GM12878 (cell line): Measurements from ENCODE around the gene SNX32. TPM values are rescaled to one million over a fixed set of nuclear protein-coding genes. Genes with fewer than 3 reads are reported as not detected.

ENCODE experiments used
- ATAC-seq: fragments of 200-7000 bp; cut with Tn5 transposase; 3 replicates; pipeline ENCODE4 v1.9.1; 2020; ENCODE audit warnings: mild to moderate bottlenecking, moderate library complexity
- BruUV-seq: library from RNA; stranded (reverse); fragments of 400-500 nt; replicated peaks from 2 replicates; lab custom pipeline; 2021; lab: Mats Ljungman, UMichigan
- CTCF ChIA-PET: fragments of 300-600 bp; sonication (Branson Sonifier 250); formaldehyde crosslinking; extraction: SDS; loops from one replicate; lab custom pipeline; 2021; ENCODE audit warnings: inconsistent platforms; lab: Yijun Ruan, JAX
- POLR2A ChIA-PET: fragments of 350-600 bp; formaldehyde crosslinking; extraction: SDS; loops from one replicate; lab custom pipeline; 2021; ENCODE audit warnings: inconsistent platforms; lab: Charles Lee
- RAD21 ChIA-PET: fragments of 300-600 bp; sonication (Branson Sonifier 250); formaldehyde crosslinking; loops from one replicate; lab custom pipeline; 2023; ENCODE audit warnings: antibody characterized with exemption; ENCODE audit not compliant: unreplicated experiment; lab: Charles Lee
- SMC1A ChIA-PET: fragments of 300-600 bp; sonication (Branson Sonifier 250); formaldehyde crosslinking; loops from one replicate; lab custom pipeline; 2023; ENCODE audit not compliant: unreplicated experiment, uncharacterized antibody; lab: Charles Lee
- DNase-seq: peaks from one replicate; pipeline ENCODE4 v3.0.0-alpha.2; 2011; ENCODE audit warnings: low read depth, low spot score
- FAIRE-seq: peaks from 3 replicates; lab custom pipeline; 2011; peaks lifted over from hg19 to GRCh38; lab: Jason Lieb, UNC
- H2AFZ ChIP-seq: 2 replicates; pipeline ENCODE4 v1.6.0; 2011; ENCODE audit warnings: low read depth, low read length, control low read depth; ENCODE audit not compliant: control insufficient read depth
- H3K27ac ChIP-seq: 2 replicates; pipeline ENCODE4 v1.5.1; 2011; ENCODE audit warnings: control low read depth; ENCODE audit not compliant: control insufficient read depth, insufficient read depth
- H3K27me3 ChIP-seq, 2 experiments: replicated peaks in 1 of 2; 2 replicates each; pipeline versions ENCODE4 v1.6.0 to v1.6.1; 2011; ENCODE audit warnings: low read length in 1 of 2; ENCODE audit not compliant: control insufficient read depth in 2 of 2, insufficient read depth in 2 of 2
- H3K36me3 ChIP-seq, 2 experiments: 2 replicates each; pipeline ENCODE4 v1.5.1; 2011; ENCODE audit warnings: low read length in 1 of 2; ENCODE audit not compliant: control insufficient read depth in 2 of 2, insufficient read depth in 2 of 2
- H3K4me1 ChIP-seq: 2 replicates; pipeline ENCODE4 v1.6.1; 2011; ENCODE audit warnings: mild to moderate bottlenecking, low read length, moderate library complexity, mixed read lengths; ENCODE audit not compliant: control insufficient read depth, insufficient read depth
- H3K4me2 ChIP-seq: 2 replicates; pipeline ENCODE4 v1.6.0; 2011; ENCODE audit warnings: control low read depth; ENCODE audit not compliant: control insufficient read depth, insufficient read depth
- H3K4me3 ChIP-seq: fragments of 200-600 bp; sonication (generic); 2 replicates; pipeline ENCODE4 v1.5.1; 2016
- H3K79me2 ChIP-seq: 2 replicates; pipeline ENCODE4 v1.6.0; 2011; ENCODE audit warnings: low read length; ENCODE audit not compliant: control insufficient read depth, insufficient read depth
- H3K9ac ChIP-seq: 2 replicates; pipeline ENCODE4 v1.8.0; 2011; ENCODE audit warnings: low read length, control low read depth, mixed read lengths; ENCODE audit not compliant: control insufficient read depth, insufficient read depth
- H3K9me3 ChIP-seq: replicated peaks from 3 replicates; pipeline ENCODE4 v1.5.1; 2011; ENCODE audit warnings: mild to moderate bottlenecking, low read length; ENCODE audit not compliant: control insufficient read depth, insufficient read depth
- H4K20me1 ChIP-seq: 2 replicates; pipeline ENCODE4 v1.6.0; 2011; ENCODE audit not compliant: control insufficient read depth, insufficient read depth
- CHD1 ChIP-seq: IDR thresholded peaks from 2 replicates; pipeline ENCODE4 v1.6.1; 2012; ENCODE audit warnings: low read depth, low read length, improper control_type of control experiment
- HCFC1 ChIP-seq: fragments of 150-350 bp; IDR thresholded peaks from 2 replicates; pipeline ENCODE4 v1.6.1; 2014; ENCODE audit warnings: low read length
- SPI1 ChIP-seq: IDR thresholded peaks from 2 replicates; pipeline ENCODE4 v1.6.1; 2011; ENCODE audit warnings: low read depth, mild to moderate bottlenecking, low read length, moderate library complexity, borderline replicate concordance; ENCODE audit not compliant: insufficient read depth
- WGBS: methylation state at CpG from one replicate; pipeline ENCODE4 v1.1.6; 2016; ENCODE audit warnings: low lambda C conversion rate; ENCODE audit not compliant: insufficient replicate concordance, insufficient coverage; ENCODE audit errors: missing lambda C conversion rate; 5-methylcytosine and 5-hydroxymethylcytosine counted together
- in situ Hi-C: fragments of 300-500 bp; cut with MboI; formaldehyde crosslinking; loops from 9 replicates; pipeline ENCODE4 v1.14.3; 2018; ENCODE audit warnings: mixed read lengths
- intact Hi-C: fragments of 100-400 bp; cut with micrococcal nuclease; formaldehyde crosslinking; loops from one replicate; pipeline ENCODE4 v1.14.2; 2022; ENCODE audit not compliant: unreplicated experiment
- polyA plus RNA-seq, 11 experiments: library from polyadenylated mRNA; depleted of rRNA in 4 of 11; unstranded in 6 of 11; stranded (reverse) in 5 of 11; fragments of >200 nt; fragmentation: Nextera tagmentation in 4 of 11; fragmentation: Illumina TruSeq in 1 of 11; extraction: Ambion mirVana in 4 of 11; extraction: Trizol in 1 of 11; gene quantifications; 1 replicate in 1 of 11; 2 replicates in 10 of 11; pipeline versions ENCODE4 v1.2.1 to v1.2.3, GENCODE V29; 2011 to 2016; ENCODE audit warnings: inconsistent platforms in 2 of 11, missing spikeins in 2 of 11, low read depth in 1 of 11
- total RNA-seq, 4 experiments: library from RNA; depleted of rRNA in 3 of 4; stranded (reverse); fragments of >200 nt in 3 of 4; fragmentation: Illumina TruSeq in 1 of 4; extraction: Trizol in 1 of 4; gene quantifications; 2 replicates each; pipeline versions ENCODE4 v1.2.1 to v1.2.3, GENCODE V29; 2013 to 2021
- TF ChIP-seq, protein P1 (sequence below): fragments of 450-650 bp; IDR thresholded peaks from 2 replicates; pipeline ENCODE4 v1.6.1; 2017; ENCODE audit warnings: borderline replicate concordance
- TF ChIP-seq, protein P2 (sequence below): fragments of 450-650 bp; IDR thresholded peaks from 2 replicates; pipeline ENCODE4 v1.6.1; 2018; ENCODE audit warnings: mild to moderate bottlenecking, low read depth, moderate library complexity; ENCODE audit not compliant: partially characterized antibody

SNX32 gene
- total and polyA plus RNA-seq, 10 of the 15 experiments (the other 5 are each of a cell fraction or from before 2014, with no cell fraction given), result 0.04 to 1.5 (median 0.11) TPM; not detected in 1

DNA sequence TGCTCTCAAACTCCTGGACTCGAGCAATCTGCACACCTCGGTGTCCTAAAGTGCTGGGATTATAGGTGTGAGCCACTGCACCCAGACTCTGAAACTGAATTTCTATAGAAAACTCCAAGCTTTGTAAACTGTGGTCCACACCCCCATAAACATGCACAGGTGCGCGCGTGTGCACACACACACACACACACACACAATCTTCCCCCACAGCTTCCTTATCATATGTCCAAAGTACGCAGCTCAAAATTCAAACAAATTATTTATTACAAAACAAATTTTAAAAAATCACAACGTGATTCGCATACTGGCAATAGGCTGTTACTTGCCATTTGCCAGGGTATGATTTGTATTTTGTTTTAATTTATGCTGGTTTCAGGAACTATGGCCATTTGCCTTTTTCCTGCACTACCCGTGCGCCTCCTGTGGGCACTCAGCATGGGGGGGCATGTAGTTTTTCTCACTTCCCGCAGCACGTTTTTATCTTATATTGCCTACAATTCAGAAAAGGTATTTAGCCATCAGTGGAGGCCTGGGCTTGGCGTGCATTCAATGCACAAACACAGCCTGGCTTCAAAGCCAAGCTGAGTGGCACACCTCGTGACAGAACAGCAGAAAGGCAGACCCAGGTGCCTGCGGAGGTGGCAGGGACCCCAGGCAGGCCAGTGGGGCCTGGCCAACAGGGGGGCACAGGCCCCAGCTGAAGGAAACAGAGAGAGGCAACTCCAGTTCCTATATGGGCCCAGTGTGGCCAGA lies 10.8 kb upstream of the SNX32 start:
- no peaks in the 10 kb centered on the region for H3K9me3 ChIP-seq
- intact Hi-C loops, result no loop called here
- no peak overlapping the region for H3K4me2 ChIP-seq
- H3K27ac ChIP-seq, result no peak overlapping the region
- no peak overlapping the region for H3K9ac ChIP-seq
- no peak overlapping the region for H3K4me3 ChIP-seq
- H3K79me2 ChIP-seq, result no peaks in the 10 kb centered on the region
- no peak for ATAC-seq
- RAD21 ChIA-PET, result interaction anchor here (0.5 to 1.1 kb wide), 2 partner anchors 62 to 86 kb away, joined by 3 to 4 read pairs; no protein-coding TSS in a partner anchor
- WGBS, result 46% methylated on average over 15 of the region's 15 CpGs
- H3K27me3 ChIP-seq, result no peaks in the 10 kb centered on the region
- TF ChIP-seq, protein P1, sequence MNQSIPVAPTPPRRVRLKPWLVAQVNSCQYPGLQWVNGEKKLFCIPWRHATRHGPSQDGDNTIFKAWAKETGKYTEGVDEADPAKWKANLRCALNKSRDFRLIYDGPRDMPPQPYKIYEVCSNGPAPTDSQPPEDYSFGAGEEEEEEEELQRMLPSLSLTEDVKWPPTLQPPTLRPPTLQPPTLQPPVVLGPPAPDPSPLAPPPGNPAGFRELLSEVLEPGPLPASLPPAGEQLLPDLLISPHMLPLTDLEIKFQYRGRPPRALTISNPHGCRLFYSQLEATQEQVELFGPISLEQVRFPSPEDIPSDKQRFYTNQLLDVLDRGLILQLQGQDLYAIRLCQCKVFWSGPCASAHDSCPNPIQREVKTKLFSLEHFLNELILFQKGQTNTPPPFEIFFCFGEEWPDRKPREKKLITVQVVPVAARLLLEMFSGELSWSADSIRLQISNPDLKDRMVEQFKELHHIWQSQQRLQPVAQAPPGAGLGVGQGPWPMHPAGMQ, result no peak
- TF ChIP-seq HCFC1 (no peak), CHD1 (no peak), SPI1 (no peak)
- TF ChIP-seq, protein P2, sequence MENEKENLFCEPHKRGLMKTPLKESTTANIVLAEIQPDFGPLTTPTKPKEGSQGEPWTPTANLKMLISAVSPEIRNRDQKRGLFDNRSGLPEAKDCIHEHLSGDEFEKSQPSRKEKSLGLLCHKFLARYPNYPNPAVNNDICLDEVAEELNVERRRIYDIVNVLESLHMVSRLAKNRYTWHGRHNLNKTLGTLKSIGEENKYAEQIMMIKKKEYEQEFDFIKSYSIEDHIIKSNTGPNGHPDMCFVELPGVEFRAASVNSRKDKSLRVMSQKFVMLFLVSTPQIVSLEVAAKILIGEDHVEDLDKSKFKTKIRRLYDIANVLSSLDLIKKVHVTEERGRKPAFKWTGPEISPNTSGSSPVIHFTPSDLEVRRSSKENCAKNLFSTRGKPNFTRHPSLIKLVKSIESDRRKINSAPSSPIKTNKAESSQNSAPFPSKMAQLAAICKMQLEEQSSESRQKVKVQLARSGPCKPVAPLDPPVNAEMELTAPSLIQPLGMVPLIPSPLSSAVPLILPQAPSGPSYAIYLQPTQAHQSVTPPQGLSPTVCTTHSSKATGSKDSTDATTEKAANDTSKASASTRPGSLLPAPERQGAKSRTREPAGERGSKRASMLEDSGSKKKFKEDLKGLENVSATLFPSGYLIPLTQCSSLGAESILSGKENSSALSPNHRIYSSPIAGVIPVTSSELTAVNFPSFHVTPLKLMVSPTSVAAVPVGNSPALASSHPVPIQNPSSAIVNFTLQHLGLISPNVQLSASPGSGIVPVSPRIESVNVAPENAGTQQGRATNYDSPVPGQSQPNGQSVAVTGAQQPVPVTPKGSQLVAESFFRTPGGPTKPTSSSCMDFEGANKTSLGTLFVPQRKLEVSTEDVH, result no peak
- TF ChIP-seq, all 136 proteins: peak for 0
- Histone ChIP-seq H3K36me3 (no peaks in the 10 kb centered on the region), H2AFZ (no peak overlapping the region), H3K4me1 (no peaks in the 10 kb centered on the region; the same call in 1 of the 2 replicates), H4K20me1 (no peaks in the 10 kb centered on the region)
- FAIRE-seq (no peak), DNase-seq (no peak)
- CTCF ChIA-PET, result interaction anchor here (0.8 to 2.6 kb wide), 7 partner anchors 18 to 166 kb away, joined by 3 to 17 read pairs (median 4); partner anchors contain the start of gene AP5B1
- SMC1A ChIA-PET, result interaction anchor here (1.0 to 1.5 kb wide), 5 partner anchors 9 to 165 kb away, joined by 3 to 5 read pairs (median 3); partner anchors contain the start of gene KAT5
- in situ Hi-C loops, result loop anchor here (5.0 kb wide), 2 partner anchors 46 to 111 kb away; partner anchors contain the start of gene KAT5
- BruUV-seq, result no TSS peak
- POLR2A ChIA-PET, result interaction anchor here (0.6 to 1.0 kb wide), 4 partner anchors 9 to 67 kb away, joined by 3 to 5 read pairs (median 4); partner anchors contain the start of gene CCDC85B
